Measurements from ENCODE around the gene SAMM50.

SAMM50 gene

GRCh38 chr22:43956805-43957463 lies 1.7 kb downstream of the SAMM50 start:
- Histone ChIP-seq H3K4me1 (ENCODE audit: control insufficient read depth in 5 of 5, insufficient read depth in 5 of 5, low read length in 5 of 5) (peaks cover 4 to 38% (median 36%) of the 10 kb centered on the region in 5 donors), H3K9me3 (ENCODE audit: control insufficient read depth in 5 of 5, low read length in 5 of 5) (no peaks in the 10 kb centered on the region), H3K36me3 (ENCODE audit: control insufficient read depth in 5 of 5, insufficient read depth in 5 of 5, low read length in 5 of 5) (no peaks in the 10 kb centered on the region), H3K9ac (ENCODE audit: low read length in 5 of 5) (no peak overlapping the region), H3K4me3 (ENCODE audit: low read depth in 1 of 5, low read length in 5 of 5) (peak overlapping the region in 4 of 5 donors; percentile 30 to 97 (median 92)), H3K27ac (ENCODE audit: low read depth, low read length) (peak overlapping the region; percentile 92), H3K27me3 (ENCODE audit: control insufficient read depth in 5 of 5, insufficient read depth in 4 of 5, low read length in 5 of 5) (peaks cover 0 to 3% (median 0%) of the 10 kb centered on the region in 5 donors)

GRCh38 chr22:43957871-43958270 lies 2.6 kb downstream of the SAMM50 start:
- Histone ChIP-seq H3K4me1 (ENCODE audit: control insufficient read depth in 5 of 5, insufficient read depth in 5 of 5, low read length in 5 of 5) (peaks cover 4 to 38% (median 36%) of the 10 kb centered on the region in 5 donors), H3K9me3 (ENCODE audit: control insufficient read depth in 5 of 5, low read length in 5 of 5) (no peaks in the 10 kb centered on the region), H3K9ac (ENCODE audit: low read length in 5 of 5) (no peak overlapping the region), H3K36me3 (ENCODE audit: control insufficient read depth in 5 of 5, insufficient read depth in 5 of 5, low read length in 5 of 5) (no peaks in the 10 kb centered on the region), H3K27me3 (ENCODE audit: control insufficient read depth in 5 of 5, insufficient read depth in 4 of 5, low read length in 5 of 5) (no peaks in the 10 kb centered on the region), H3K4me3 (ENCODE audit: low read depth in 1 of 5, low read length in 5 of 5) (no peak overlapping the region), H3K27ac (ENCODE audit: low read depth, low read length) (peak overlapping the region; percentile 16)

GRCh38 chr22:43964314-43964857 lies 9.1 kb downstream of the SAMM50 start:
- peaks cover 17 to 63% (median 59%) of the 10 kb centered on the region in 5 donors for H3K36me3 ChIP-seq (ENCODE audit: control insufficient read depth in 5 of 5, insufficient read depth in 5 of 5, low read length in 5 of 5)
- H3K27me3 ChIP-seq (ENCODE audit: control insufficient read depth in 5 of 5, insufficient read depth in 4 of 5, low read length in 5 of 5) = no peaks in the 10 kb centered on the region
- no peaks in the 10 kb centered on the region for H3K9me3 ChIP-seq (ENCODE audit: control insufficient read depth in 5 of 5, low read length in 5 of 5)
- no peak overlapping the region for H3K27ac ChIP-seq (ENCODE audit: low read depth, low read length)
- H3K9ac ChIP-seq (ENCODE audit: low read length in 5 of 5) = no peak overlapping the region
- no peaks in the 10 kb centered on the region for H3K4me1 ChIP-seq (ENCODE audit: control insufficient read depth in 5 of 5, insufficient read depth in 5 of 5, low read length in 5 of 5)
- H3K4me3 ChIP-seq (ENCODE audit: low read depth in 1 of 5, low read length in 5 of 5) = no peak overlapping the region

- H3K36me3 ChIP-seq (ENCODE audit: control insufficient read depth in 5 of 5, insufficient read depth in 5 of 5, low read length in 5 of 5) = peaks cover 17 to 84% (median 80%) of the 10 kb centered on the region in 5 donors
- H3K27me3 ChIP-seq (ENCODE audit: control insufficient read depth in 5 of 5, insufficient read depth in 4 of 5, low read length in 5 of 5) = no peaks in the 10 kb centered on the region
- H3K4me3 ChIP-seq (ENCODE audit: low read depth in 1 of 5, low read length in 5 of 5) = no peak overlapping the region
- H3K27ac ChIP-seq (ENCODE audit: low read depth, low read length) = no peak overlapping the region
- H3K4me1 ChIP-seq (ENCODE audit: control insufficient read depth in 5 of 5, insufficient read depth in 5 of 5, low read length in 5 of 5) = peaks cover 0 to 10% (median 0%) of the 10 kb centered on the region in 5 donors
- H3K9me3 ChIP-seq (ENCODE audit: control insufficient read depth in 5 of 5, low read length in 5 of 5) = no peaks in the 10 kb centered on the region
- no peak overlapping the region for H3K9ac ChIP-seq (ENCODE audit: low read length in 5 of 5)
Observed at GRCh38 chr22:43967069-43967468, 11.8 kb downstream of the SAMM50 start.

- Histone ChIP-seq H3K27me3 (ENCODE audit: control insufficient read depth in 5 of 5, insufficient read depth in 4 of 5, low read length in 5 of 5) (no peaks in the 10 kb centered on the region), H3K9me3 (ENCODE audit: control insufficient read depth in 5 of 5, low read length in 5 of 5) (no peaks in the 10 kb centered on the region), H3K36me3 (ENCODE audit: control insufficient read depth in 5 of 5, insufficient read depth in 5 of 5, low read length in 5 of 5) (peaks cover 22 to 93% (median 90%) of the 10 kb centered on the region in 5 donors), H3K9ac (ENCODE audit: low read length in 5 of 5) (no peak overlapping the region), H3K4me3 (ENCODE audit: low read depth in 1 of 5, low read length in 5 of 5) (no peak overlapping the region), H3K27ac (ENCODE audit: low read depth, low read length) (no peak overlapping the region), H3K4me1 (ENCODE audit: control insufficient read depth in 5 of 5, insufficient read depth in 5 of 5, low read length in 5 of 5) (peaks cover 0 to 10% (median 0%) of the 10 kb centered on the region in 5 donors)
Observed at GRCh38 chr22:43968614-43969013, 13.4 kb downstream of the SAMM50 start.

- Histone ChIP-seq H3K9ac (ENCODE audit: low read length in 5 of 5) (no peak overlapping the region), H3K4me3 (ENCODE audit: low read depth in 1 of 5, low read length in 5 of 5) (no peak overlapping the region), H3K9me3 (ENCODE audit: control insufficient read depth in 5 of 5, low read length in 5 of 5) (no peaks in the 10 kb centered on the region), H3K27ac (ENCODE audit: low read depth, low read length) (no peak overlapping the region), H3K36me3 (ENCODE audit: control insufficient read depth in 5 of 5, insufficient read depth in 5 of 5, low read length in 5 of 5) (peaks cover 20 to 93% (median 90%) of the 10 kb centered on the region in 5 donors), H3K4me1 (ENCODE audit: control insufficient read depth in 5 of 5, insufficient read depth in 5 of 5, low read length in 5 of 5) (peaks cover 0 to 10% (median 0%) of the 10 kb centered on the region in 5 donors), H3K27me3 (ENCODE audit: control insufficient read depth in 5 of 5, insufficient read depth in 4 of 5, low read length in 5 of 5) (no peaks in the 10 kb centered on the region)
Observed at GRCh38 chr22:43969021-43969878, 14.0 kb downstream of the SAMM50 start.

- Histone ChIP-seq H3K27ac (ENCODE audit: low read depth, low read length) (no peak overlapping the region), H3K4me1 (ENCODE audit: control insufficient read depth in 5 of 5, insufficient read depth in 5 of 5, low read length in 5 of 5) (peaks cover 0 to 10% (median 0%) of the 10 kb centered on the region in 5 donors), H3K36me3 (ENCODE audit: control insufficient read depth in 5 of 5, insufficient read depth in 5 of 5, low read length in 5 of 5) (peaks cover 19 to 93% (median 90%) of the 10 kb centered on the region in 5 donors), H3K27me3 (ENCODE audit: control insufficient read depth in 5 of 5, insufficient read depth in 4 of 5, low read length in 5 of 5) (no peaks in the 10 kb centered on the region), H3K9me3 (ENCODE audit: control insufficient read depth in 5 of 5, low read length in 5 of 5) (no peaks in the 10 kb centered on the region), H3K4me3 (ENCODE audit: low read depth in 1 of 5, low read length in 5 of 5) (no peak overlapping the region), H3K9ac (ENCODE audit: low read length in 5 of 5) (no peak overlapping the region)
Observed at GRCh38 chr22:43969989-43970755, 14.9 kb downstream of the SAMM50 start.

- no peaks in the 10 kb centered on the region for H3K27me3 ChIP-seq (ENCODE audit: control insufficient read depth in 5 of 5, insufficient read depth in 4 of 5, low read length in 5 of 5)
- H3K4me1 ChIP-seq (ENCODE audit: control insufficient read depth in 5 of 5, insufficient read depth in 5 of 5, low read length in 5 of 5) = peaks cover 0 to 10% (median 0%) of the 10 kb centered on the region in 5 donors
- H3K4me3 ChIP-seq (ENCODE audit: low read depth in 1 of 5, low read length in 5 of 5) = no peak overlapping the region
- H3K36me3 ChIP-seq (ENCODE audit: control insufficient read depth in 5 of 5, insufficient read depth in 5 of 5, low read length in 5 of 5) = peaks cover 17 to 93% (median 90%) of the 10 kb centered on the region in 5 donors
- no peak overlapping the region for H3K9ac ChIP-seq (ENCODE audit: low read length in 5 of 5)
- H3K27ac ChIP-seq (ENCODE audit: low read depth, low read length) = no peak overlapping the region
- no peaks in the 10 kb centered on the region for H3K9me3 ChIP-seq (ENCODE audit: control insufficient read depth in 5 of 5, low read length in 5 of 5)
Observed at GRCh38 chr22:43971112-43971511, 15.9 kb downstream of the SAMM50 start.

- Histone ChIP-seq H3K9ac (ENCODE audit: low read length in 5 of 5) (no peak overlapping the region), H3K36me3 (ENCODE audit: control insufficient read depth in 5 of 5, insufficient read depth in 5 of 5, low read length in 5 of 5) (peaks cover 11 to 94% (median 92%) of the 10 kb centered on the region in 5 donors)
Observed at GRCh38 chr22:43972931-43973462, 17.8 kb downstream of the SAMM50 start.

More at GRCh38 chr22:43972931-43973462, 17.8 kb downstream of the SAMM50 start:
- H3K4me3 ChIP-seq (ENCODE audit: low read depth in 1 of 5, low read length in 5 of 5) = no peak overlapping the region
- no peak overlapping the region for H3K27ac ChIP-seq (ENCODE audit: low read depth, low read length)
- H3K9me3 ChIP-seq (ENCODE audit: control insufficient read depth in 5 of 5, low read length in 5 of 5) = no peaks in the 10 kb centered on the region
- peaks cover 0 to 10% (median 0%) of the 10 kb centered on the region in 5 donors for H3K4me1 ChIP-seq (ENCODE audit: control insufficient read depth in 5 of 5, insufficient read depth in 5 of 5, low read length in 5 of 5)
- no peaks in the 10 kb centered on the region for H3K27me3 ChIP-seq (ENCODE audit: control insufficient read depth in 5 of 5, insufficient read depth in 4 of 5, low read length in 5 of 5)

All from subcutaneous abdominal adipose tissue (tissue), 5 donors.